Stimulated activated CD4-positive, alpha-beta T cell treated with anti-CD3 and anti-CD28 coated beads, Interleukin-1b, Interleukin-23, amount 100 ng/mL, for 24 hours (primary cell): ENCODE data around the gene SLC6A6.
A peak's percentile ranks its signal among the peaks of the same experiment; 100 is the strongest.

Experiments
- DNase-seq, 4 experiments: peaks; one replicate each; pipeline ENCODE4 v3.0.0-alpha.2; 2020; ENCODE audit warnings: low read depth in 4 of 4, low spot score in 1 of 4

Gene SLC6A6

DNA sequence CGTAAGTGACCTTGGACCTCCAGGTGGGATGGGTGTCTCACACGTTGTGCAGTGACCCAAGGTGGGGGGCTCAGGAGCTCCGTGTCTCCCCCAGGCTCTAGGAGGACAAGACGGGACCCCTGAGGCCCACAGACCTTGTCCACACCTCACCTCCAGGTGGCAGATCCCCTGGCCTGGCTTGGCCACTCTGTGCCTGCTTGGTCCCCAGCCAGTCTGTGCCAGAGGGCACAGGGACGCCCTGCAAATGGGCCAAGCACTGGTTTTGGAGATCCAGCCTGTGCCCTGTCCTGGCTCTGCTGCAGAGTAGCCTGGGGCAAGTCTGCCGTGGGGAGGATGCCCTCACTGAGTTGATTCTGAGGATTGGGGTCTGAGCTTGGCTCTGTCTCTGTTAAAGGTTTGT is 14.0 kb downstream of the SLC6A6 start:
- no peak for DNase-seq

DNA sequence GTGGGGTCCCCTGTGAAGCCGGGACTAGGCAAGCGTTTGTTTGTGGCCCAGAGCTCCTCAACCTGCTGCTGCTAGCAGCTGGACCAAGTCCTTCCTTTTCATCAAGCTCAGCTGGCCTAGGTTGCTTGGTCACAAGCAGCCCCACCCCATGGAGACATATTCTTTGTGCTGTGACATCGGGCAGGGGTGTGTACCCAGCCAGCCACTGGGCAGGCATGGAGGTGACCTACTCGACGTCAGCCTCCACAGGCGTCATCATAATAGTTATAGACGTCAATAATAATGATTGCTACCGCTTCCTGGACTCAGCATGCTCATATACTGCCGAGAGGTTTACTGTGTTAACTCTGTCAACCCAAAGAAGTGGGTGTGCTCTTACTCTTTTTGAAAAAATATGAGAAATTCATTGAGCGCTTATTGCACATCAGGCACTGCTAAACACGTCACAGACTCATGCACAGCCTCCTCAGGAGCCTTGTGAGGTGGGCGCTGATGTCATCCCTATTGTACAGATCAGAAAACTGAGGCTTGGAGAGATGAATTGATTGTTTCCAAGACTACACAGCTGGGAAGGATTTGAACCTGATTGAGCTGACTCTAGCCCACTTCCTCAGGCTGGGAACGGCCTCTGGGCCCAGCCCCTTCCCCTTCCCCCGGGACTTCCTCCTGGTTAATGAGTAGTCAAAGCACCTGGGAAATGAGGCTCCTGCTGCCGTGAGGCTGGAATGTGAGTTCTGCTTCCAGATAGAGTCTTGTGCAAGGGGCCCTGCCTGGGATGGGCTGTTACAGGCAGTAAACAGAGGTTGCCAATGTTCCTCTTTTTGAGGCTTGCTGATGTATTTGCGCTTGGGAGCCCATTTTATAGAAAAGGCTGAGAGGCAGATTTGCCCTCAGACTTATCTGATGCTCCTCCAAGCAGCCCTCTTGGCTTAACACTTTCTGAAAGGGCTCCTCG is 16.2 kb downstream of the SLC6A6 start:
- no peak for DNase-seq

DNA sequence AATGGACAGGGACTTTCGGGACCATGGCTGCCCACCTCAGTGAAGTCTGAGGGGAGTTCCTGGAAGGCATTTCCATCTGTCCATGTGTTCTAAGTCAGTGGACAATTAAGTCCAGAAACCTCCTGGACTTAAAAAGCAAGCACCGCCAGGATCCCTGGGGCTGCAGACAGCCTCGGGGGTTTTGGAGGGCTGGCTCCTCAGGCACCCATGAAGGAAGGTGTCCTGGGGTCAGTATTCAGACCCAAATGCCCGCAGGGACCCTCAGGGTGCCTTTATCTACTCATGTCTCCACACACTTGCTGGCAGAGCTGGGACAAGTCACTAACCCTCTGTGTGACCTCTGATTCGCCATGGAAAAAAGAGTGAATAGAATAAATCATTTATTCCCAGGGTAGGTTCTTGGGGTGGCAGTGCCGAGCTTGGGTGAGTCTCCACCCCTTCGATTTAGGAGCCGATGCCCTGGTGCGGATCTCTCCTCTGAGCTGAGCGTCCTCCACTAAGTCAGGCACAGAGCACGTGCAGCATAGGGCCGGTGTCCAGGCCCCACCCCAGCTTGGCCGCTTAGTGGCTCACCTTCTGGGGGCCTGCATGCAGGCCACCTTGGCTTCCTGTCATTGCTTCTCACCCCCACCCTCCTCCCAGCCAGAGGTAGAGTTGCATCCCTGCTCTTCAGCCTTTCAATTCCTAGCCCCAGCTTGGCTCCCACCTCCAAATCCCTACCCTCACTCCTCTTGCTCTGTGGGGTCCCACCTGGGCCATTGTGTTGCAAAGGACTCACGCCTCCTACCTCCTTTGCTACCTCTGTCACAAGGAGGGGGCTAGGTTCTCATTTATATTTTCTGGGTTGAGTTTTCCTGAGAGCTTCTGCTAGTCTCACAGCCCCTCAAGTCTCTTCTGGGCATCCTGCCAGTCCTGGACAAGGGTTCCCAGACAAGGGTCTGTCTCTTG is 19.9 kb downstream of the SLC6A6 start:
- DNase-seq, result no peak

DNA sequence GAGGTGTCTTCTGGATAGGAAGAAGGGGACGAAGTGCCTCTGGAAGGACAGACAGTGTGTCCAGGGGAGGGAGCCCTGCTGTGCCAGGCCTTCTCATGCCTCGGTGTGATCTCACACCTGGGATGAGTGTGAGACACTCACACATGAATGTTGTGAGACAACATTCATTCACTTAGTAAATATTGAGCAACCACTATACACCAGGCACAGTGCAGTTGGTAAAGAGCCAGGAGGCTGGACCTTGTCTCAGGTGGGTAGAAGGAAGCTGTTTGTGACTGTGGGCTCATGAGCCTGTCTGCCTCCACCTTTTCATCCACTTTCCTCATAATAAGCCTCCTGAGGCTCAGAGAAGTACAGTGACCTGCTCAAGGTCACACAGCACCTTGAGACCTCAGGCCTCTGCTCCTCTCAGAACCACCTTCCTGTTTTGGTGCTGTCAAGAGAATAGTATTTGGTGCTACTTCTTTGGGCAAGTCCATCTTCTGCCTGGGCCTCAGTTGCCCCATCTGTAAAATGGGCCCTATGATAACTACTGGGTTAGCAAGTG is 20.9 kb downstream of the SLC6A6 start:
- no peak for DNase-seq

DNA sequence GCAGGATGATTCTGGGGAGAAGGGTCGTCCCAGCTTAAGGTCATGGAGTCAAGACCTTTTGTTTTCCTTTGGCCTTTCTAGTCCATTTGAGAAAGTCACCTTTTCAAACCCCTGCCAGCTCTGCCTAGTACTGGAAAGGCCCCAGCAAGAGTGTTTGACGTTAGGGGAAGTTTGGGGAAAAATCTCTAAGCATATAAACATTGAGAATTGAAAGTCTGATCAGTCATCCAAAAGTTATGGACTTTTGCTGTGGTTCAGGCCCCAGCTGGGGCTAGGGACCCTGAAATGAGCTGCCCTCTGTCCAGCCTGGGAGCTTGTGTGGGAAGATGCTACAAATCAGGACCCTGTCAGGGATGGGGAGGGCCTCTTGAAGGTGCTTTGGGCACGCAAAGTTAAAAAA is 21.6 kb downstream of the SLC6A6 start:
- no peak for DNase-seq

DNA sequence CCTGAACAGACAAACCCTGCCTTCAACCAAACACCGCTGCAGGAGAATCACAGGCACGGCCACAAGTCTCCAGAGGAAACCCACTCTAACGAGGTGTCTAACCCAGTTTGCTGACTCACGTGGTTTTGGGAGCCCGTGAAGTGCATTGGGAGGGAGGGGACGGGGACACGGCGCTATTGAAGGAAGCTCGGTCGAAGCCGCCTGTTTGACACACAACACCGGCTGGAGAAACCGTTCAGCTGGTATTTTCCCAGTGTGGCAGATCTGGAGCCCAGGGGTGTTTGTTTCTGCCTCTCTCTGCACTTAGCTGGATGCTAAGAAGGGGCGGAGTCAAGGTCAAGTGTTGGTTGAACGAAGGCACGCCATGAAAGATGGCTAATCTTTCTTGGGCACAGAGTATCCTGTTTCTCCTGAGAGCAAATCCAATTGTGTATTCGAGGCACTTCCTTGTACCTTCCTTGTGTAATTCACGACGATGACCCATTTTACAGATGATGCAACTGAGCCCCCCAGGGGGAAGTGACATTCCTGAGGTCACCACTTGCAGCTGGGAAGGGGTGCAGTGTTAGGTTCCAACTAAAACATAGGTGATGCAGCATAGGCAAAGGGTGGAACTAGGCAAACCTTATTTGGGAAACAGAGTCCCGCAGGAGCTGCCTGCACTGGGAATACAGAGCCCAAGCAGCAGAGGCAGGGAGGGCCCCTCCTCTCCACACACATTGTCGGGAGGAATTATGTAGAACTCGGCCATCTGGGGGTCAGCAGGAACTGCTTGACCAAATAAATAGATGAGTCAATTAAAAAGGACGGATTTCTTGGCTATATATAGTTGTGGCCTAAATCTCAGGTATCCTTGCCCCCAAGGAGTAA is 22.5 kb downstream of the SLC6A6 start:
- no peak for DNase-seq

DNA sequence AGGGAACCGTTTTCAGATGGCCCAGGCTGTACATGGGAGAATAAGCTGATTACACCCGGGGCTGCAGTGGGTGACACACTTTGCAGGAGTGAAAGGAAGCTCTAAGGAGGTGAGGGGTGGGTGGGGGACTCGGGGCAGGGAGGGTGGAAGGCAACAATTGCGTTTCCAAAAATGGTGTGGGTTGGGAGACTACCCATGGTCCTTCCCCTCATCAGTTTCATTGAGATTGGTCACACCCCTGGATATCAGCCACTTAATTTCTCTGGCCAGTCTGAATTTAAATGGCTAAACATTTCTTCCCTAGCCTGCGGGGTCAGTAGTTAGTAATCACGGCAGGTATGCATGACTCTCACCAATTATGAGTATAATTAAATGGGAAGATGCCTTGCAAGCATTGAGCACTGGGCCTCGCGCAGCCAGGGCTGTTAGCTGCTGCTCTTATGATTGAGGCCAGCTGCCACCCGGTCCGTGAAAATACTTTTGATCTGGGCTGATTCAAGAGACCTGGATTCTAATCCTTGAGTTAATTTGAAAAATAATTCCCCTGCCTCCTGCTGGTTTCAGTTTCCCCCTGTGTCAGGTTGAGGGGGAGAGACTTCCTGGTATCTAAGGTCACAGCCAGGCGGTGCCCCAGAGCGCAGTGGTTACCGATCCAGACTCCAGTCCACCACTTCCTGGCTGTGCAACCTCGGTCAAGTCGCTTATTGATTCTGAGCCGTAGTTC is 23.3 kb downstream of the SLC6A6 start:
- no peak for DNase-seq

DNA sequence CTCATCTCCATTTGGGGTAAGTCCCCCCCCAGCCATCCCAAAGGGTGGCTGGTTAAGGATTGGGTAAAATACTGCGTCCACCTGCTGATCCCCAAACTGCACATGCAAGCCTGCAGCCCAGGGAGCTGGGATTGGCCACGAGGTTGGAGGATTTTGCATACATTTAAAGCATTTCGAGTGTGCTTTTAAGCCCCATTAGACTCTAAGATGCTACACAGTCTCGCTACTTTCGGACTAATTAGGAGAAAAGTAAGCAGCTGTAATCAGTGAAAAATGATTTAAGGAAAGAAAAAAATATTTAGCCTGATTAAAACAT is 23.9 kb downstream of the SLC6A6 start:
- no peak for DNase-seq

DNA sequence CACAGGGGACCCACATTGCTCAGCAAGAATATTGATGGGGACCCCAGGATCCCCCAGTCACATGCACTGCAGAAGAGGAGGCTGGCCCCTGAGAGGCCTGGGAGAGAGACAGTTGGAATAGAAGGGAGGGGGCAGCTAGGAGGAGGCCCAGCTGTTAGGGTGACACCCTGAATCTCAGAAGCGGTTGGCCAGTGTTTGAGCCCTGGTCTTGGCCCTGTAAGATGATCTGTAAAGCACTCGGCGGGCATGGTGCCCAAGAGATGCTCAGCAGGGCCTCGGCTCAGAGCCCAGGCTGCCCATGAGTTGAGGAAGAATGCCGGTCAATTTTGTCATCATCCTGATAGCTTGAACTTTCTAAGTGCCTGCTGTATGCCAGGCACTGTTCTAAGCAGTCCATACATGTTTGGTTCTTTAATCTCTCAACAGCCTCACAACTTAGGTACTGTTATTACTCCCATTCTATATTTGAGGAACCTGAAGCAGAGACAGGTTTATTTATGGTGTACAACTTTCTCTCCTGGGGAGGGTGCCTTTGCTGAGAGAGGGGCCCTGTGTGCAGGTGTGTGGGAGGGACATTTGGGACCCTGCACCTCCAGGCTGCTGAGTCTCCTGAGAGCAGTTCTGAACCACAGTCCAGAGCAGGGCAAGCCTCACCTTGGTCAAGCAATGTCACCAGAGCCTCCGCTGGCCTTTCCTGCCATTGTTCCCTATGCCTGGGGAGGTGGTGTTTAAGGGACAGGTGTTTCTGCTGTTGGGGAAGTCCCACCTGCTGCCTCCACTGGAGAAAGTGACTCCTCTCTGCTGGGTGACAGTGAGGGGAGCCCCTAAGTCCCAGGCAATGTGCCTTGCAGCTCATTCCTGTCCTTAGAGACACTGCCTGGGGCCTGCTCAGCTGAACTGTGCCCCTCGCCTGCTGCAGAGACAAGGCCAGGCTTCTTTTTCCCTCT is 26.0 kb downstream of the SLC6A6 start:
- peak in 2 of 4 experiments; percentile 28 to 41 for DNase-seq

DNA sequence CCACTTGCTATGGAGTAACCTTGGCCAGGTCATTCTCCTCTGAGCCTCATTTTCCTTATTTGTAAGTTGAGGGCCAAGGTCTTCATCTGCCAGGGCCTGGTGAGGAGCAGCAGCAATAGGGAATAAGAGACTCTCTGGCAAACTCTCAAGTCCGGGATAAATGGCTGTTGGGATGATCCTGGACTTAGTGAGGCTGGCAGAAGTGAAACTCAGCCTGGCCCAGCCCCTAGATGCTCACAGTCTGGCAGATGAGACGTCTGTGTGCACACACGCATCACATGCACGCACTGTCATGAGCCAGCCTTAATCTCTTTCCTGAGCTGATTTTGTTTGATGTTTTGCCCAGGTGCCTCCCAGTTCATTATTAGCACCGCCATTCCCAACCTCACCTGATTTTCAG is 26.8 kb downstream of the SLC6A6 start:
- DNase-seq, result no peak

DNA sequence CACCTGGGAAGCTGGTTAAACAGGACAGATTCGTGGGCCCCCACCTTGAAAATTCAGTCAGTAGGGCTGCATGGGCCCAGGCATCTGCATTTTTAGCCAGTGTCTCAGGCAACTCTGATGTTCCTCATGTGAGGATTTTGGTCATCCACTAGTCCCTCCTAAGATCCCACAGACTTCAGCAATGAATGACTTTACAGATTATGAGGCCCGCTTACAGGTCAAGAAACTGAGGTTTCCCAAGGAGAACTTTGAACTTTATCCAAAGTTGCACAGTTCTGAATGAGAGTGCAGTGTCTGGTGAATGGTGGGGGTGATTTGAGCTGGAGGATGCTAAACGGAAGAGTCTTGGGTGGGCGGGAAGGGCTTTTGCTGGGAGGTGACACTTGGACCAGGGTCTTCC is 27.2 kb downstream of the SLC6A6 start:
- DNase-seq, result no peak

DNA sequence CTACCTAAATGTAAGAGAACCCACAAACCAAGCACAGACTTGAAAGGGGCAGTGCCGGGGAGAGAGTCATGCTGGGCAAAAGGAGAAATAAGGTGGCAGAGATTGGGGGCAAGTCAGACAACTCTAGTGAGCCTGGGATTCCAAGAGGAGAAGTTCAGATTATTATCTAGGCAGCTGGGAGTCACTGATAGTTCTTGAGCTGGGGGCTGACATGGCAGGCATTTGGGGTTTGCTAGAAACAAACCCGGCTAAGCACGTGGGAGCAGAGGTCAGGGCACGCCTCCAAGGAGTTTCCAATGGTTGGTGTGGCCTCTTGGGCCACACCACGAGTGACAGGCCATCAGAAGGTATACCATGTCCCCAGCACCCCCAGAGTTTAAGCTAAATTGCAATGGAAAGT is 27.6 kb downstream of the SLC6A6 start:
- DNase-seq, result no peak

DNA sequence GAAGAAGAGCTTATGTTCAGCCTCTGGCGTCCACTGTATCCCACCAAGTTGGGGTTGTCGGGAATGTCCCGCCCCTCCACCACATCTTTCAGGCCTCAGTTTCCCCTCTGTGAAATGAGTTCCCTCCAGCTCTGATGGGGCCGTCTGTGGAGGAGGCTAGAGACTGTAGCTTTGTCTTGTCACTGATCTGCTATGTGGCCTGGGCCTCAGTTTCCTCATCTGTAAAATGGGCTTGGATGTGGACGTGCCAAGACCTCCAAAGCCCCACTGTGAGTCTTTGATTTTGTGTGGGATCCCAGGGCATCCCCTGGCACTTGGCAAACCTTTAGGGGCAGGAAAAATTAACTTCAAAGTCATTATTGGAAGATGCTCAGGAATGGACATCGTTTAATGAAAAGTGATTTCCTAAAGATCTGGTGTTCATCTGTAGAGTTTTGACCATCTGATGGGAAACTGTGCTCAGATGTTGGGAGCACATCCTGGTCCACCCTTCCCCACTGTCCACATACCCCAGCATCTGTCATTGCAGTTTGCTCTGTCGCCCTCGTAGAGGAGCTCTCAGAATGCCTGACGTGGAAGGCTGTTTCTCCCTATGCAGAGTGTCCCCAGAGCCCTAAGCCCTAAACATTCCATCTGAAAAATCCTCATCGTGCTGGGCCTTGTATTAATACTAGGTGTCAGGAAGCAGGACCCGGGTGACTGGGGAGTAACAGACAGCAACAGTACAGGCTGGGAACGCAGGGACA is 28.5 kb downstream of the SLC6A6 start:
- DNase-seq, result no peak

DNA sequence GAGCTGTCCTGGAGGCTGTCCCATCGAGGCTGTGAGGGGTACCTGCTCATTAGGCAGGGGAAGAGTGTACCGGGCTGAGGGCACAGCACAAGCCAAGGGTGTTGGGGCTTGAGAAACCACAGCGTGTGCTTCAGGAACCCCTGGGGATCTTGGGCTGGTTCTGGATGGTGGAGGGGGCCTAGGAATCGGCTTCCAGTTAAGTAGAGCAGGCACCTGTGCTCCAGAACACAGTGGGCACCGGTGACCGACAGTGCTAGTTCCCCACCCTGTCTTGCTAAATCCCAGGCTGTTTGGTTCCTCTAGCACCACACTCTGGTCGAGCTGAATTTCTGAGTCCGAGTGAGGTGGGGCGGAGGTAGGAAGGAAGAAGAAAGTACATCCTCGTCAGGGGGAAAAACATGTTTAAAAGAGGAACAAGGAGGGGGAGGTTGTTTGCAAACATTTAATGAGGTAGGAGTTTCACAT is 29.1 kb downstream of the SLC6A6 start:
- no peak for DNase-seq

DNA sequence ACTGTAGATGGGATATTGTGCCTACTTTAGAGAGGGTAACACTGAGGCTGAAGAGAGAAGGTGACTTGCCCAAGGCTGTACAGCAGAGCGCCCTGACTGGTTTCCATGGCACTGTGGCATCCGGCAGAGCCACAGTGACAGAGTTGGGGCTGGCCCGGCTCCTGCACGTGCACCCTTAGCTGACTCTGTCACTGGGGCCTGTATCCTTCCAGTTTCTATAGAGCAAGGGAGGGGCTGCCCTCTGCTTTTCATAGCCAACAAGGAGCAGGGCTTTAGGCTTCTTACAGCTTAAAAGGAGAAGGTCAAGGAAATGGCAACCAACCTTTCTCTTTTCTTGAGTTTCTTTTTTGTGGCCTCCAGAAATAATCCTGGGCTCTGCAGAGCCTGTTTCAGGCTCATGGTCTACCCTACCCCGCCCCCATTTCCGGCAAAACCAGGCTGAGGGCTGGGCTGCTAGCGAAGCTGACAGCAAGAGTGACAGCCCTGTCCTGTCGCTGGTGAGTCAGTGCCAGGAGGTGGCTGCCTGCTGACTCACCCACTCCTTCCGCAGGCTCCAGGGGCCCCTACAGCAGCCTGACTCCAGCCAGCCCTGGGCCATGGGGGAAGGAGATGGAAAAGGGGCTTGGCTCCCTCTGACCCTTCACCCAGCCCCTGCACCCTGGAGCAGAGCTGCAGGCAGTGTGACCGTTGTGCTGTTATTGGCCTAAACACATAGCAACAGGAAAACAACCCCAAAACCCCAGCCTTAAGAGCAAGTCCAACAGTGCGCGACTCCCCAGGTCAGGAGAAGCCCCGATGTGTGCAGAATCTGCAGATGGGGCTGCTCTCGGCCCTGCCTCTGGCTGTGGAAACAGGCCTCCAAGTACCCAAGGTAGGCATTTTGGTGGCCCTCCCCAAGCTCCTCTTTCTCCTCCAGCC is 29.8 kb downstream of the SLC6A6 start:
- DNase-seq, result peak; percentile 76 to 95 (median 87)

DNA sequence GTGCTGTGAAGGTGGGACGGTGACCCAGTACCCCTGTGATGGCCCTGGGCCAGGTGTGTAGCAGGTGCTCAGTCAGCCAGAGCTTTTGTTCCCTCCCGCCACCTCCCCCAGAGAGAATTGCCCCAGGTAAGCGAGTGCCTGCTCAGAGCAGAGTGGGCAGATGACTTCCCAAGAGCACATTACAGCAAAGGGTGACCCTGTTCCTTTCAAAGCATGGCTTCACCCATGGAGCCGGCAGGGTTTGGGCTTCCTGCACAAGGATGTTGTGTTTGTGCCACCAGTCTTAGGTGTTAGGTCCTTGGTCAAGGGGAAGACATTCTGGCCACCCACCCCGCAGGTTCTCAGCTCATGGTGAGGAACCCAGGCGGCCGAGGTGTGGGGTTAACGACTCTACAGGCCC is 30.7 kb downstream of the SLC6A6 start:
- no peak for DNase-seq

DNA sequence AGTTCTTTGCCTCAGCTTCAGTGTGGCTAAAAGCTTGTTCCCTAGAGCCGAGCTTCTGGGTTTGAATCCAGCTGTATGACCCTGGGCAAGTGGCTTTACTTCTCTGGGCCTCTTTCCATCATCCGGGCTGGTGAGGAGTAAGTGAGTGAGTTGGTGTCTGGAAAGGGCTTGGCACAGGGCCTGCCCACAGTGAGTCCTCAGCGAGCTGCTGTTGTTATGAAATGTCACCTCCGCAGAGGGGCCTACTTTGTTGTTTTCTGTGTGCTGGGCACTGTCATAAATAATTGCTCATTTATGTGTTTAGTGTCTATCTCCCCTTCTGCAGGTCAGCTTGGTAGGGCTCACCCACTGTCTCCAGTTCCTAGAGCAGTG is 31.7 kb downstream of the SLC6A6 start:
- no peak for DNase-seq
